Caki2 (cell line): Measurements from ENCODE around the gene FBXL4. TPM values are rescaled to one million over a fixed set of nuclear protein-coding genes. Genes with fewer than 3 reads are reported as not detected.
A peak's percentile ranks its signal among the peaks of the same experiment; 100 is the strongest.

Source experiments
- DNase-seq: peaks from one replicate; pipeline ENCODE4 v3.0.0-alpha.2; 2015; ENCODE audit warnings: low read depth
- in situ Hi-C: cut with HindIII; loops from 2 replicates; pipeline ENCODE4 v1.10.0; 2016; ENCODE audit warnings: low sequenced_read_pairs, low pct_unique_long_range_greater_than_20kb, mixed read lengths
- total RNA-seq: library from RNA; depleted of rRNA; stranded (reverse); fragments of >200 nt; shearing (Covaris generic); gene quantifications from 2 replicates; pipeline ENCODE4 v1.2.3, GENCODE V29; 2014; ENCODE audit warnings: low replicate concordance

The FBXL4 gene
- total RNA-seq, 1 experiment from 2014 or later, result 21.3 TPM

DNA sequence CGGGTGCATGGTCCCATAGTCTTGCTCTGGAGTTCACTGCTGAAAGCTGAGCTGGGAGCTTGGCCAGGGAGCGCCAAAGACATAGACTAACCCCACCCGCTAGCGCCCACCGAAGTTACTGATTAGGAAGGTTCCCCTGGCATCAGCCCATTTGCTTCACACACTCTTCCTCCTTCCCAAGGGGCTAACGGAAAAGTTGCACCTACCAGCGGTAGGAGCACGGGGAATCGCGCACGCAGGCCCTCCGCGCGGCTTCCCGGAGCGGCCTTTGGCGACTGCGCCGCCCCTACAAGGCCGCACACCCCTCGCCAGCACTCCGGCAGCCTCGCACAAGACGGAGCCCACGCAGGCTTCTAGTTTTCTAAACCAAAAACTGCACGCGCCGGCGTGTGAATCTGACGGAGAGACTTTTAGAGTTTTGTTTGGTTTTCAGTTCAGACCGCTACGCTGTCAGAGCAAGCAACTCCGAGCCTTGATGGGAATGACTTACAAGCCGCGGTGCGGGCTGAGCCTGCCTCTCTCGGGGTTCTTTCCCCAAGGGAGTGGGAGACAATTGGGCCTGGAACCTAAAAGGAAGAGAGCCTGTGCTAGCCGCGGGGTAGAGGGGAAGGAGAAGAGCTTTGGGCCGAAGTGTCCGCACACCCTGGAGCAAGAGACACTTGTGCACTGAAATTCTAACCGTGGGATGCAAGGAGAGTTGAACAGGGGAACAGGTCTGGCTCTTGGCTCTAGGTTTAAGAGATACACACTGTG lies 114.3 kb downstream of the FBXL4 start:
- DNase-seq, result peak; percentile 67
- in situ Hi-C loops, result no loop called here

- in situ Hi-C loops, result no loop called here
- DNase-seq, result no peak
These were observed 114.8 kb downstream of the FBXL4 start for GRCh38 chr6:98833057-98833306.

- in situ Hi-C loops, result no loop called here
- DNase-seq, result peak; percentile 50
These were observed 115.3 kb downstream of the FBXL4 start for GRCh38 chr6:98832284-98833056.

- in situ Hi-C loops, result no loop called here
- no peak for DNase-seq
These were observed 115.8 kb downstream of the FBXL4 start for GRCh38 chr6:98831959-98832283.

GRCh38 chr6:98831057-98831958 lies 116.4 kb downstream of the FBXL4 start:
- in situ Hi-C loops, result no loop called here
- DNase-seq, result no peak

- in situ Hi-C loops, result no loop called here
These were observed 117.6 kb downstream of the FBXL4 start for GRCh38 chr6:98830146-98830545.

DNA sequence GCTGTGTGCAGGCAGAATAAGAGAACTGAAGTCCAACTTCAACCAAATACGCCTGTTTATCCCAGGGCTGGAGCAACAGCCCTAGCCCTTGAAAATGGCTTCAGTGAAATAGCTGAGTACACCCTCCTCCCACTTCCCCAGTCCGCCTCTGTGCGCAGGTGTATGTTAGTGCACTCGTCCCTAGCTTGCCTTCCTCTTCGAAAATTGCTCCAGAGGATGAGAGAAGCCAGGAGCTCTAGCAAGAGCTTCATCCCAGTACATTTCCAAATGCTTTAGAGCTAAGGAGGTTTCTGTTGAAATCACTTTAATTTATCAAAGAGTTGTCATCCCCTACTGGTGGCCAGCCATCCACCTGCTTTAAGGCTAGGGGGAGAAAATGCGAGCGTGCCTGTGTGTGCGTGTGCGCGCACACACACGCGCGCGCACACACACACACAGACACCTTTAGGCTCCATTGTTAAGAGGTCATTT lies 118.8 kb downstream of the FBXL4 start:
- no peak for DNase-seq
- in situ Hi-C loops, result no loop called here

More at GRCh38 chr6:98830146-98830545, 117.6 kb downstream of the FBXL4 start:
- DNase-seq, result no peak

- DNase-seq, result no peak
- in situ Hi-C loops, result no loop called here
These were observed 119.4 kb downstream of the FBXL4 start for GRCh38 chr6:98828211-98828788.

DNA sequence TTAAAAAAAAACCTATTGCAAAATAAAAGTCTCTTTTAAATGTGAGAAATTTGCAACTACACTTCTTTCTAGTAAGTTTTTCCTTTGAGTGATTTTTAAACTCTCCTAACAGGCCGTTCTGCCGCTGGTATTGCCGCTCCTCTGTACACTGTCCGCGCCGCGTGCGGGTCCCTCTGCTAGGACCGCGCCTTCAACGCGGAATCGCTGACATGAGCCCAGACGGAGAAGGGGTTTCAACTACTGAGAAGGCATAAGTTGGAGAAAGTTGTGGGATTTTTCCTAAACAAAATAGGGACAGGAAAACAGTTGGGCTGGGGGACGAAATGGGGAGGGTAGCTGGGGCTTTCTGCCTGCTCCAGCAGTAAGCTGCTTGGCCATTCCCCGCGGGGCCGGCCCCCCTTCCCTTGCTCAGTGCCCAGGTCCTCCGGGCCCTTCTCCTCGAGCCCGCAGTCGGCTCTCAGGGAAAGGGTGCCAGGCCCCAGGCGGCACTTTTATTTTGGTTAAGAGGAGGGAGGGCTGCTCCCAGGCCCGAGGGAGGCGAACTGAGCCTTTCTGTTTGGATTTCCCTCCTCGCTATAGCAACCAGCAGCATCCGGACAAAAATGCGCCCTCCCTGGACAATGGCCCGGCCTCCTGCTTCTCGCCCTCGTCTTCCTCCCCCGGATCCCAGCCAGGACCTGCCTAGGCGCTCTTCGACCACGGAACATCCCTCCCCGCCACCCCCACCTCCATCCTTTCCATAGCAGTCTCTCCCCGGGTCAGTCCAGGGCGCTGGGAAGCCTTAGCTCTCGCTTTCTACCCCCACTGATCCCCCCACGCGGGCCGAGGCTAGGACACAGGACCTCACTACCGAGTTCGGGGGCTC lies 120.2 kb downstream of the FBXL4 start:
- DNase-seq, result no peak
- in situ Hi-C loops, result no loop called here

GRCh38 chr6:98825600-98826230 lies 122.0 kb downstream of the FBXL4 start:
- in situ Hi-C loops, result no loop called here
- no peak for DNase-seq

DNA sequence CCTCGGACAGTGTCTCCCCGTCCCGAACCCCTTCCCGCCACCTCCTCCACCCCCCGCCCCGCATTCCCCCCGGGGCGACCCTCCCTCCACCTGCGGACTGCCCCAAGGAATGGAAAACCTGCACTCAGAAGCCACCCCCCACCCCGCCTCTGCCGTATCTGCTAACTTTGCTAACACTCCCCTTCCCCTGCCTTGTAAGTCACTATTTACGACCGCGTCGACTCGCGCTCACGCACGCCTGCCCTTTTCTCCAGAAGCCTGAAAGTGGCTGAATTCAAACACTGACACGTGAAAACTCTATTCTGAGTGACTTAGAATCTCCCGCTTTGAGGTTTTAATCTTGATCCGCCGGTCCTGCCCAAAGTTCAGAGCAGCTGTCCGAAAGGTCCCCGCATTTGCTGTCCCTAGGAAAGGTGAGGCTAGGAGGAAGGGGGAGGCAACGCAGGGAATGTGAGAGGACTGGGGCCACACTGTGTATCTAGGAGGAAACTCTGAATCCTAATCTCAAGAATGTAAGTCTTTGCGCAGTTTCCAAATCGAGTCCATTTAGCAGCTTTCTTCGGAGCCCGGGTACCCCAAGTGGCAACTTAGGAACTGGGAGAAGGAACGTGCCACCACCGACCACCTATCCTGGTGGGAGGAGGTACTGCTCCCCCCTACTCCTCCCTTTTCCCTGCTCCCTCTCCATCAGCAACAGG lies 122.7 kb downstream of the FBXL4 start:
- in situ Hi-C loops, result no loop called here
- no peak for DNase-seq

DNA sequence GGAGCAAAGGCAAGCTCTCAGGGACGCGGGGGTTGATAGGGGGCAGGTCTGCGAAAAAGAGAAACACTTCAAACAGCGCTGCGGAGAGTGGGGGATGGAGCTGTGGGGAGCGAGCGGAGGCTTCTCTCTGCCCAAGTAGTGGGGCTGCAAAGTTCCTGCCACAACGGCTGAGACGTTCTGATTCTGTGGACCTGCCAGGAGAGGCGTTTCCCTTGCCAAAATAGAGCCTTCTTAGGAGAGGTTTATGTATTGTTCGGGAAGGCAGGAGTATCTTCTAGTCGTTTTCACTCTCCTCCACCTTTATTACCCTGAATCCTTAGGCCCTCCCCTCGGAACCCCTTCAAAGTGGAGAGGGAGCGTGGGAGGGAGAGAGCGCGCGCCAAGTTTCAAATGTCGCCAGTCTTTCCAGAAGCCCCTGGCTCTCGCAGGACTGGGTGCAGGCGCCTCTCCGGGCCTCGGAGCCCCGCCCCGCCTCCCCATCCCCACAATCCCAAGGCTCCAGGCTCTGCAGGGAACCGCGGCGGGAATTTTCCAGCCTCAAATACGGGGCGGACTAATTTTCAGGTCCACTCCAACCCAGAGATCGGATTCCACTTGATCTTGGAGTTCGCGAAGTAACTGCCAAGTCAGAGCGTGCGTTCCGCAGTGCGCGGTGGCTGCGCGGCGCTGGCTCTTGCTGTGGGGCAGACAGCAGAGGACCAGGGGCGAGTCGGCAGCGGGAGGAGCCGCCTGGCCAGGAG lies 123.4 kb downstream of the FBXL4 start:
- in situ Hi-C loops, result no loop called here
- no peak for DNase-seq

GRCh38 chr6:98823428-98824161 lies 124.2 kb downstream of the FBXL4 start:
- DNase-seq, result no peak
- in situ Hi-C loops, result no loop called here

- DNase-seq, result no peak
- in situ Hi-C loops, result no loop called here
These were observed 125.9 kb downstream of the FBXL4 start for GRCh38 chr6:98821756-98822405.
